PC-9 (cell line): Measurements from ENCODE around the gene LRP2. TPM values are rescaled to one million over a fixed set of nuclear protein-coding genes. Genes with fewer than 3 reads are reported as not detected.

Experiments used
- BruUV-seq: library from RNA; stranded (reverse); fragments of 400-500 nt; replicated peaks from 2 replicates; lab custom pipeline; 2021; lab: Mats Ljungman, UMichigan
- CTCF ChIA-PET: fragments of 300-600 bp; sonication (Branson Sonifier 250); formaldehyde crosslinking; loops from one replicate; lab custom pipeline; 2022; ENCODE audit warnings: antibody characterized with exemption; lab: Charles Lee
- POLR2A ChIA-PET: fragments of 300-600 bp; sonication (Branson Sonifier 250); formaldehyde crosslinking; loops from one replicate; lab custom pipeline; 2022; ENCODE audit warnings: antibody characterized with exemption; ENCODE audit not compliant: unreplicated experiment; lab: Charles Lee
- DNase-seq, 2 experiments: peaks; one replicate each; pipeline versions ENCODE4 v3.0.0 to v3.0.0-alpha.2; 2015 to 2022; ENCODE audit warnings: mixed read lengths in 1 of 2
- H2AFZ ChIP-seq: fragments of 200-600 bp; sonication (generic); 2 replicates; pipeline ENCODE4 v1.8.1; 2017; ENCODE audit warnings: antibody characterized with exemption
- H3F3A ChIP-seq: fragments of 200-600 bp; sonication (generic); 2 replicates; pipeline ENCODE4 v1.8.1; 2017; ENCODE audit warnings: antibody characterized with exemption, mild to moderate bottlenecking, low read depth; ENCODE audit not compliant: insufficient read depth
- H3K27ac ChIP-seq: fragments of 200-600 bp; sonication (generic); 2 replicates; pipeline ENCODE4 v1.6.1; 2016; ENCODE audit warnings: mixed run types
- H3K27me3 ChIP-seq: fragments of 200-600 bp; sonication (generic); 2 replicates; pipeline ENCODE4 v1.6.1; 2016; ENCODE audit warnings: low read depth, mixed run types; ENCODE audit not compliant: insufficient read depth
- H3K36me3 ChIP-seq: fragments of 200-600 bp; sonication (generic); 2 replicates; pipeline ENCODE4 v1.6.1; 2016; ENCODE audit warnings: low read depth, mixed run types
- H3K4me1 ChIP-seq: fragments of 200-600 bp; sonication (generic); replicated peaks from 2 replicates; pipeline ENCODE4 v1.6.1; 2016; ENCODE audit warnings: mixed run types; ENCODE audit not compliant: insufficient read depth
- H3K4me2 ChIP-seq: fragments of 200-600 bp; sonication (generic); 2 replicates; pipeline ENCODE4 v1.6.1; 2017; ENCODE audit warnings: mixed run types
- H3K4me3 ChIP-seq: fragments of 200-600 bp; sonication (generic); 2 replicates; pipeline ENCODE4 v1.6.1; 2016; ENCODE audit warnings: mixed run types
- H3K79me2 ChIP-seq: fragments of 200-600 bp; sonication (generic); 2 replicates; pipeline ENCODE4 v1.6.1; 2017; ENCODE audit warnings: low read depth, mixed run types
- H3K9me2 ChIP-seq: fragments of 200-600 bp; sonication (generic); 2 replicates; pipeline ENCODE4 v1.8.1; 2017; ENCODE audit warnings: mild to moderate bottlenecking; ENCODE audit not compliant: insufficient read depth
- H3K9me3 ChIP-seq: fragments of 200-600 bp; sonication (generic); 2 replicates; pipeline ENCODE4 v1.8.1; 2016; ENCODE audit warnings: low read depth; ENCODE audit not compliant: insufficient read depth
- H4K20me1 ChIP-seq: fragments of 200-600 bp; sonication (generic); 2 replicates; pipeline ENCODE4 v1.8.1; 2017; ENCODE audit not compliant: insufficient read depth
- EZH2 ChIP-seq: fragments of 200-600 bp; sonication (generic); IDR thresholded peaks from 2 replicates; pipeline ENCODE4 v1.8.0; 2017; ENCODE audit warnings: antibody characterized with exemption, low read depth
- intact Hi-C: fragments of 100-400 bp; cut with micrococcal nuclease; formaldehyde crosslinking; loops from one replicate; pipeline ENCODE4 v1.10.0; 2022; ENCODE audit not compliant: unreplicated experiment
- total RNA-seq: library from RNA; stranded (reverse); gene quantifications from 2 replicates; pipeline ENCODE4 v1.2.3, GENCODE V29; 2021
- TF ChIP-seq, protein P1 (sequence below): fragments of 200-600 bp; sonication (generic); conservative IDR thresholded peaks from 2 replicates; pipeline ENCODE4 v1.6.1; 2017; ENCODE audit warnings: mixed run types, antibody characterized with exemption, mild to moderate bottlenecking, moderate library complexity

Gene LRP2
- total RNA-seq, 1 experiment from 2014 or later: not detected

DNA sequence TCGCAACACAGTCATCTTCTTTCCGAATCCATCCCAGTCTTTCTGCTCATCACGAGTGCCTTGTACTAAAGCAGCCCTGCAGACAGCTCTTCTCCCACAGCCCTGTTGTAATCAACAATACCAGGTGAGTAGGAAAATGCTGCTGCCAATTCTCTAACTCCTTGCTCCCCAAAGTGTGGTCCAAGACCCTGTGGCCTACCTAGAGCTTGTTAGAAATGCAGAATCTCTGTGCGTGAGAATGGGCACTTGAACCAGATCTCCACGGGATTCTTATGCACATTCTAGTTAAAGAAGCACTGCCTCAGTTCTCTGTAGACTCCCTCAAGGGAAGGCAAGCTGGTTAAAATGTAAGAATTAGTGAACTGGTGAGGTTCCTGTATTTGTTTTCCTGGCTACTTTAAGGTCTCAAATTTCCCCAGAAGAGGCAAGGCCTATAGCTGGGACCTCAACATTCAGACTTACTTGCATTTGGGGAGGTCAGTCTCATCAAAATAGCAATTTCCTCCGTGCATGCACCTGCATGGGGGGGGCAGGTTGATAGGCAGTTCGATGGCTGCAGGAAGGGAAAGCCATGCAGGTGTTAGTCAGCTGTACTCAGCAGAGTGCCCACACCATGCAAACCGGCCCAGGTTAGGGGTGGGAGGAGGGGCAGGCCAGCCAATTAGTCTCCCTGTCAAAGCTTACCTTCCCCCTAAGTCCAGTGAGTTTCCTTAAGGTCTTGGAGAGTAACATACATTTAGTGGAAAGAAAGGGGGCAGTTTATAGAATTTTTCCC is 222.2 kb downstream of the LRP2 start:
- Histone ChIP-seq H3K27ac (no peak overlapping the region), H3K4me2 (no peak overlapping the region), H3K36me3 (no peaks in the 10 kb centered on the region), H3K79me2 (no peaks in the 10 kb centered on the region), H4K20me1 (no peaks in the 10 kb centered on the region), H3K4me1 (no peaks in the 10 kb centered on the region), H3F3A (no peaks in the 10 kb centered on the region), H2AFZ (no peak overlapping the region), H3K4me3 (no peak overlapping the region), H3K9me2 (no peaks in the 10 kb centered on the region), H3K27me3 (no peaks in the 10 kb centered on the region), H3K9me3 (no peaks in the 10 kb centered on the region)
- CTCF ChIA-PET: no interaction called here
- DNase-seq: no peak
- TF ChIP-seq, protein P1, sequence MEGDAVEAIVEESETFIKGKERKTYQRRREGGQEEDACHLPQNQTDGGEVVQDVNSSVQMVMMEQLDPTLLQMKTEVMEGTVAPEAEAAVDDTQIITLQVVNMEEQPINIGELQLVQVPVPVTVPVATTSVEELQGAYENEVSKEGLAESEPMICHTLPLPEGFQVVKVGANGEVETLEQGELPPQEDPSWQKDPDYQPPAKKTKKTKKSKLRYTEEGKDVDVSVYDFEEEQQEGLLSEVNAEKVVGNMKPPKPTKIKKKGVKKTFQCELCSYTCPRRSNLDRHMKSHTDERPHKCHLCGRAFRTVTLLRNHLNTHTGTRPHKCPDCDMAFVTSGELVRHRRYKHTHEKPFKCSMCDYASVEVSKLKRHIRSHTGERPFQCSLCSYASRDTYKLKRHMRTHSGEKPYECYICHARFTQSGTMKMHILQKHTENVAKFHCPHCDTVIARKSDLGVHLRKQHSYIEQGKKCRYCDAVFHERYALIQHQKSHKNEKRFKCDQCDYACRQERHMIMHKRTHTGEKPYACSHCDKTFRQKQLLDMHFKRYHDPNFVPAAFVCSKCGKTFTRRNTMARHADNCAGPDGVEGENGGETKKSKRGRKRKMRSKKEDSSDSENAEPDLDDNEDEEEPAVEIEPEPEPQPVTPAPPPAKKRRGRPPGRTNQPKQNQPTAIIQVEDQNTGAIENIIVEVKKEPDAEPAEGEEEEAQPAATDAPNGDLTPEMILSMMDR: no peak
- no peak for TF ChIP-seq EZH2
- intact Hi-C loops: loop anchor here (2.0 kb wide), 1 partner anchor 179 kb away; no protein-coding TSS in a partner anchor
- POLR2A ChIA-PET: no interaction called here
- no TSS peak for BruUV-seq

DNA sequence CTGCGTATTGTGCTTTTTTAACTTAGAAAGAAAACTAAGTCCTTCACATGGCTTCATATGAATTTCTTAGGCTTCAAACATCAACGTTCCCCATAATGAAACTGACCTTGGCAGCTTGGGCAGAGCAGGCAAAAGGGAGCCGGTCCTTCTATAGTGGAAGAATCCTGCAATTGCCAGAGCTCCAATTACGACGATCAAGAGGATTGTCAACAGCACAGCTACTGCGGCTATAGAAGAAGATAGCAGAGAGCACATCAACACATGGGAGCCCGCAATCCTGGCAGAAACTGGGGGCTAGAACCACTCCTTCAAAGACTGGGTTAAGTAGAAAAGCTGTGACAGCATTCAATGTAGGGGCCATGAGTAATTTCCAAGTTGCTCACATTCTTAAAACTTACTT is 223.2 kb downstream of the LRP2 start:
- Histone ChIP-seq H3K4me1 (no peaks in the 10 kb centered on the region), H3F3A (no peaks in the 10 kb centered on the region), H3K9me2 (no peaks in the 10 kb centered on the region), H3K79me2 (no peaks in the 10 kb centered on the region), H2AFZ (no peak overlapping the region), H3K27ac (no peak overlapping the region), H4K20me1 (no peaks in the 10 kb centered on the region), H3K27me3 (no peaks in the 10 kb centered on the region), H3K9me3 (no peaks in the 10 kb centered on the region), H3K4me3 (no peak overlapping the region), H3K4me2 (no peak overlapping the region), H3K36me3 (no peaks in the 10 kb centered on the region)
- intact Hi-C loops: no loop called here
- no peak for DNase-seq
- POLR2A ChIA-PET: no interaction called here
- BruUV-seq: no TSS peak
- CTCF ChIA-PET: no interaction called here
- no peak for TF ChIP-seq EZH2
- TF ChIP-seq, protein P1: no peak

DNA sequence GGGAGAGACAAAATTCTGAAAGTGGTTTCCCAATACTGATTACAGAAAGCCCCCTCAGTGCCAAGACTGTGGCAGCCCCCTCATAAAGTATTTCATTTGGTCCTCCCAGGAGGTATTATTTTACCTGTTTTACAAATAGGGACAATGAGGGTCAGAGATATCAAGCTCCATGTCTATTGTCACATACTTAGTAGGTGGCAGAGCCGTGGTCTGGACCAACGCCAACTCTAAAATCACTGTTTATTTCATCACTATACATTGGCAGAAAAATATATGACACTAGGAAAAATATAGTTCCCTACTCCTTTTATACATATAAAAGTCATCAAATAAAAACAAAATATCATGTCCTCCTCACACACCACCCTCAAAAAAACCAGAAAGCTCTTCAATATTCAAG is 224.4 kb downstream of the LRP2 start:
- no peak for DNase-seq
- intact Hi-C loops: no loop called here
- TF ChIP-seq, protein P1: no peak
- no peak for TF ChIP-seq EZH2
- POLR2A ChIA-PET: no interaction called here
- Histone ChIP-seq H3K9me3 (no peaks in the 10 kb centered on the region), H3K4me2 (no peak overlapping the region), H3K27me3 (no peaks in the 10 kb centered on the region), H2AFZ (no peak overlapping the region), H3K27ac (no peak overlapping the region), H3K9me2 (no peaks in the 10 kb centered on the region), H4K20me1 (no peaks in the 10 kb centered on the region), H3F3A (no peaks in the 10 kb centered on the region), H3K79me2 (no peaks in the 10 kb centered on the region), H3K4me1 (no peaks in the 10 kb centered on the region), H3K36me3 (no peaks in the 10 kb centered on the region), H3K4me3 (no peak overlapping the region)
- CTCF ChIA-PET: interaction anchor here (0.5 kb wide), 1 partner anchor 244 kb away, joined by 3 read pairs; no protein-coding TSS in a partner anchor
- BruUV-seq: no TSS peak
